ENCODE measurements around the gene ABCD1.

The ABCD1 gene

DNA sequence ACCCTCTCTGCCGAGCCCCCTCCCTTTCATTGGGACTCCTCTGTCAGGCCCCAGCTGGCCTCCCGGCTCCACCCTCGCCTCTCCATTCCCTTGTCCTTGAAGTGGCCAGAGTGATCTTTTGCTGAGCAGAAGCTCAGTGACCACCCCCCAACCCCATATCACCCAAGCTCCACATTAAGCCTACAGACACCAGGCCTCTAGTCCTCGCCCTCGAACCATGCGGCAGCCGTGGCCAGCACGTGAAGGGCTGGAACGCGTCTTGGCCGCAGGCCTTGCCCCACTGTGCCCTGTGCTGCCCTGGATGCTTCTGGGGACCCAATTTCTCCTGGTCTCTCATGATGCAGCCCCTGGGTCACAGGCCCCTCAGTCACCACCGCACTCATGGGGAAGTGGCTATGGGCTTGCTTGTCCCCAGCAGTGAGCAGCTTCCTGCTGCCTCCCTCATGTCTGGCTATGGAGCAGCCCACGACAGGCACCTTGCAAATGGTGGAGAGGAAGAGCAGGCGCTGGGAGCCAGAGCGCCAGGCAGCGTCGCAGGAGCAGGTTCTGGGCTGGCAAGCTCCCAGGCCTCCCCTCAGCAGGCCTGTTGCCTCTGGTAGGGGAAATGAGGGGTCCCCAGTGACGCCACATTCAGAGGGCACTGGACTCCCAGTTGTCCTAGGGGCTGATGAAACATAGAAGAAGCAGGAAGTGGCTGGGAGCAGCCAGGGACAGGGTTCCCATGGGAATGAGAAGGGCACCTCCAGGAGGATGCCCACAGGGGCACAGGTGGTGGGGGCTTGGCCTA lies 55.4 kb downstream of the ABCD1 start:
- no peak overlapping the region for H3K4me3 Mint-ChIP-seq
- peaks cover 27% of the 10 kb centered on the region for H3K36me3 Mint-ChIP-seq (ENCODE audit: low read depth)
- peaks cover 7% of the 10 kb centered on the region for H3K4me1 Mint-ChIP-seq (ENCODE audit: low read depth)
- no peaks in the 10 kb centered on the region for H3K9me3 Mint-ChIP-seq
- peaks cover 37% of the 10 kb centered on the region for H3K27me3 Mint-ChIP-seq
- intact Hi-C loops (cut with micrococcal nuclease): no loop called here
- H3K27ac Mint-ChIP-seq: peak overlapping the region; percentile 42

DNA sequence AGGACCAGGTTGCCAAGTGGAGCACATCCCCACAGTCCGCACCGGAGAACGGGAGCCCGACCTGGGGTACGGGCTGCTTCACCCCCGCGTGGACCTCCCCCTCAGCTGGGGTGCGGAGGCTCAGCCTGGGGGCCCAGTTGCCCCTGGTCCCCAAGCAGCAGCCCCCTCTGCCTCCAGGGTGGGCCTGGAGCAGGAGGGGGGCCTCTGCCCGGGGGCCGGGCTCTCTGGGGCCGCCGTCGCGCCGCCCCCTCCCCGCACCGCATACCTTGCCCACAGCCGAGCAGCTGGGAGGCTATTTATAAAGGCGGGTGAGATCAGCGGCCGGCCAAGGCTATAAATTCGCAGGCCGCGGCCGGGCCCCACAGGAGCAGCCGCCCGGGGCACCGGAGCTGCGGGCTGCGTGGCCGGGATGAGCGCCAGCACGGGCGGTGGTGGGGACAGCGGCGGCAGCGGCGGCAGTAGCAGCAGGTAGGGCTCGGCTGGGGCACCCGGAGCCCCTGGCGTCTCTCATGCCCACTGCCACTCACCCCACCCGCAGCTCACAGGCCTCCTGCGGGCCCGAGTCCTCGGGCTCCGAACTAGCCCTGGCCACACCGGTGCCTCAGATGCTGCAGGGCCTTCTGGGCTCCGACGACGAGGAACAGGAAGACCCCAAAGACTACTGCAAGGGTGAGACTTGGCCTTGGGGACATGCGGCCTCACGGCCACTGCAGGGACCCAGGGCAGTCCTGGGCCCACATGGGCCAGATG lies 56.2 kb downstream of the ABCD1 start, which contains the start of gene SRPK3:
Gene SRPK3, plus strand, starts transcription at position 364 of the 750 bp plus-strand sequence. Its CDS starts 46 bp downstream, at position 410.
- no peaks in the 10 kb centered on the region for H3K9me3 Mint-ChIP-seq
- no peak within 1 kb of the TSS for H3K4me3 Mint-ChIP-seq
- peaks cover 35% of the 10 kb centered on the region for H3K36me3 Mint-ChIP-seq (ENCODE audit: low read depth)
- H3K27me3 Mint-ChIP-seq: peaks cover 37% of the 10 kb centered on the region
- intact Hi-C loops (cut with micrococcal nuclease): no loop called here
- H3K4me1 Mint-ChIP-seq (ENCODE audit: low read depth): peaks cover 7% of the 10 kb centered on the region
- H3K27ac Mint-ChIP-seq: peak within 1 kb of the TSS; percentile 42

DNA sequence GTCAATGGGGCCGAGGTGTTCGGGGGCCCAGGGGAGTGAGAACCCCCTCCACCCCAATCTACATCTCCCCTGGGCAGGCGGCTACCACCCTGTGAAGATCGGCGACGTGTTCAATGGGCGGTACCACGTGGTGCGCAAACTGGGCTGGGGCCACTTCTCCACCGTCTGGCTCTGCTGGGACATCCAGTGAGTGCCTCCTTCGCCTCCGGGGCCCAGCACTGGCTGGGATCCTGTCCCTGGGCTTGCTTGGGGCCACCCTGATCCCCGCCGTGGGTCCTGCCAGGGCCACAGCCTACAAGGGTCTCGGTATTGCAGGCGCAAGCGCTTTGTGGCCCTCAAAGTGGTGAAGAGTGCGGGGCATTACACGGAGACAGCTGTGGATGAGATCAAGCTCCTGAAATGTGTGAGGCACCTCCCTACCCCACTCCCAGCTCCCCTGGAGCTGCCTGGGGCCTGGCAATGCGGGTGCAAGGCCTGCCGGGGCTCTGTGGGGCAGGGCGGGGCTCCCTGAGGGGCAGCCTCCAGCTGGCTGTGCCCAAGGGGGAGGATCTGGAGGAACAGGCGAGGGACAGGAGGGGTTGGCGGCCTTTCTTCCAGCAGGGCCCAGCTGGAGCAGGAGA lies 56.9 kb downstream of the ABCD1 start:
- Mint-ChIP-seq H3K4me1 (ENCODE audit: low read depth) (peaks cover 7% of the 10 kb centered on the region), H3K9me3 (no peaks in the 10 kb centered on the region), H3K27ac (no peak overlapping the region), H3K27me3 (peaks cover 37% of the 10 kb centered on the region), H3K36me3 (ENCODE audit: low read depth) (peaks cover 42% of the 10 kb centered on the region), H3K4me3 (no peak overlapping the region)
- intact Hi-C loops (cut with micrococcal nuclease): no loop called here

DNA sequence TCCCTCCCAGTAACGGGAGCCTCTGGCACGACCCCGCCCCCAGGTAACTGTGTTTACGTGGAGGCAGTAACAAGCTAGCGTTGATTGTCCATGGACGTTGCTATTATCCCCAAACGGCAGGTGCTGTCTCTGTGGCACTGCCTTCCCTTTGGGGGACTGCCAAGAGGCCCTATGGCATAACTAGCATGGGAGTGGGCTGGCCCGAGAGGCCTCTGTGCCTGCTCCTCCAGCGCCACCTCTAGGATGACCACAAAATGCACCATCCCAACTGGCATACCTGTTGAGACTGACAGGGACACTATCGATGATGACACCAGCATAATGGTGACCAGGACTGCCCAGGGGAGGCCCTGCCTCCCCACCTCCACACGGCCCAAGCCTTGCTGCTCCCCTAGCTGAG lies 57.7 kb downstream of the ABCD1 start:
- intact Hi-C loops (cut with micrococcal nuclease): no loop called here
- H3K9me3 Mint-ChIP-seq: no peaks in the 10 kb centered on the region
- no peak overlapping the region for H3K4me3 Mint-ChIP-seq
- peaks cover 37% of the 10 kb centered on the region for H3K27me3 Mint-ChIP-seq
- peaks cover 7% of the 10 kb centered on the region for H3K4me1 Mint-ChIP-seq (ENCODE audit: low read depth)
- no peak overlapping the region for H3K27ac Mint-ChIP-seq
- peaks cover 49% of the 10 kb centered on the region for H3K36me3 Mint-ChIP-seq (ENCODE audit: low read depth)

DNA sequence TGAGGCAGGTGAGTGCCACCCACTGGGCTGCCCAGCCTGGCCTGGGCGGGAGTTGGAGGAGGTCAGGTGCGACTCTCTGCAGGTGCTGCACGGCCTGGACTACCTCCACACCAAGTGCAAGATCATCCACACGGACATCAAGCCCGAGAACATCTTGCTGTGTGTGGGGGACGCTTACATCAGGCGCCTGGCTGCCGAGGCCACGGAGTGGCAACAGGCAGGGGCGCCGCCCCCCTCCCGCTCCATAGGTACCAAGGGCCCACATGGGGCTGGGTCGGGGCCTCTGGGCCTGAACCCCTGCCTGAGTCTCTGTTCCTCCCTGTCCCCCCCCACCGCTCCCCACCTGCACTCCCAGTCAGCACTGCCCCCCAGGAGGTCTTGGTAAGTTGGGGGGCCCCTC lies 58.2 kb downstream of the ABCD1 start:
- Mint-ChIP-seq H3K27me3 (peaks cover 37% of the 10 kb centered on the region), H3K4me3 (no peak overlapping the region), H3K9me3 (no peaks in the 10 kb centered on the region), H3K36me3 (ENCODE audit: low read depth) (peaks cover 54% of the 10 kb centered on the region), H3K4me1 (ENCODE audit: low read depth) (peaks cover 7% of the 10 kb centered on the region), H3K27ac (no peak overlapping the region)
- intact Hi-C loops (cut with micrococcal nuclease): no loop called here

DNA sequence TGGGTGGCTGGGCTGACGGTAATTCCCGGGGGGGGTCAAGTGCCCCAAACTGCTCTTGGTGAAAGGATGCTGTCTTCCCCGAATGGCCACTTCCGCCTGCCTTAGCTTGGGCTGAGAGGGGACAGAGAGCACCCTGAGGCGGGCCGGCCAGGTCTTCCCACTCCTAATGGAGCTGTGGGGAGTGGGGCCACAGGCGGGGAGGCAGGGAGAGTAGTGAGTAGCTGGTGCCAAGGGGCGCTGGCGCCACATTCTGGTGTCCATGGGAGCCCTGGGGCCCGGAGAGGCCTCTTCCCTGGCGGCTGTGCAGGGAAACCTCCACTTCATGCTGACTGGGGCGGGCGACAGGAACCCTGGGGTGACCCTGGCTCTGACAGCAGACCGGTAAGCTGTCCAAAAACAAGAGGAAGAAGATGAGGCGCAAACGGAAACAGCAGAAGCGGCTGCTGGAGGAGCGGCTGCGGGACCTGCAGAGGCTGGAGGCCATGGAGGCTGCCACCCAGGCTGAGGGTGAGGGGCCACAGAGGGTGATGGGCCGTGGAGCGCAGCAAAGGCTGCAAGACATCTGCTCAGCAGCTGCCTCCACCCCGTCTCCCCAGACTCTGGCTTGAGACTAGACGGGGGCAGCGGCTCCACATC lies 58.8 kb downstream of the ABCD1 start:
- intact Hi-C loops (cut with micrococcal nuclease): no loop called here
- peaks cover 32% of the 10 kb centered on the region for H3K27me3 Mint-ChIP-seq
- no peak overlapping the region for H3K27ac Mint-ChIP-seq
- H3K4me3 Mint-ChIP-seq: no peak overlapping the region
- H3K4me1 Mint-ChIP-seq (ENCODE audit: low read depth): peaks cover 7% of the 10 kb centered on the region
- no peaks in the 10 kb centered on the region for H3K9me3 Mint-ChIP-seq
- H3K36me3 Mint-ChIP-seq (ENCODE audit: low read depth): peaks cover 61% of the 10 kb centered on the region

DNA sequence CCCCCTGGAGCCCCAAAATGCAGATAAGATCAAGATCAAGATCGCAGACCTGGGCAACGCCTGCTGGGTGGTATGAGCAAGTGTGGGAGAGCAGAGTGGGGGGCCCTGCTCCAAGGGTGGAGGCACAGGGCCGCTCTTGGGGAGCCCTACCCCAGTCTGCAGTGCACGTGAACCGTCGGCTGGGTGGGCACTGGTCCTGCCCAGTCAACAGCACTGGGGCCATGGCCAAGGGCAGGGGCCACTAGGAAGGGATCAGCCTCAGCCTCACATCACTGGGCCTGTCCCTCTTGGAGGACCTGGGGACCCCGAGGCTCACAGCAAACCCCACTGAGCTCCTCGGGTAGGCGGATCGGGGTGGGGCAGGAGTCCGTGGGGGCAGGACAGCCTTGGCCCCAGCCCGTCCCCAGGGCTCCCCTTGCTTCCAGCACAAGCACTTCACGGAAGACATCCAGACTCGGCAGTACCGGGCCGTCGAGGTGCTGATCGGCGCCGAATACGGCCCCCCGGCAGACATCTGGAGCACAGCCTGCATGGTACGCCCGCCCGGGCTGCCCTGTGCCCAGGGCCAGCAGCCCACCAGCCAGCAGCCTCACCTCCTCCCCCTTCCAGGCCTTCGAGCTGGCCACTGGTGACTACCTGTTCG lies 59.8 kb downstream of the ABCD1 start:
- H3K4me3 Mint-ChIP-seq: no peak overlapping the region

DNA sequence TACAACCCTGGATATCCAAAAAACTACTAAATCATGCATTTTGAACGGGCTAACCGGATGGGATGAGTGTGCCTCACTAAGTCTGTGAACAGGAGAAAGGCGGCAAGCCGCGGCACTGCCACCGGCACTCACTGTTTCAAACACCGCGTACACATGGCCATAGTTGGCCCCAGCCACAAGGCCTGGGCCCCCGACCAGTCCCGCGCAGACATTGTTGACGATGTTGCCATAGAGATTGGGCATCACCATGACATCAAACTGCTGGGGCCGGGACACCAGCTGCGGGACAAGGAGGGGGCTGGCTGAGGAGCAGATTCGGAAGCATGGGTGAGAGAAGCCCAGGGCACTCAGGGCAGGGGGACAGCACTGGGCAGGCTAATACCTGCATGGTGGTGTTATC lies 62.0 kb downstream of the ABCD1 start:
- Mint-ChIP-seq H3K27ac (no peak overlapping the region), H3K4me1 (ENCODE audit: low read depth) (no peaks in the 10 kb centered on the region)

More for the DNA sequence above, 59.8 kb downstream of the ABCD1 start:
- Mint-ChIP-seq H3K36me3 (ENCODE audit: low read depth) (peaks cover 70% of the 10 kb centered on the region), H3K9me3 (no peaks in the 10 kb centered on the region), H3K27me3 (peaks cover 25% of the 10 kb centered on the region), H3K27ac (no peak overlapping the region), H3K4me1 (ENCODE audit: low read depth) (peaks cover 7% of the 10 kb centered on the region)
- intact Hi-C loops (cut with micrococcal nuclease): no loop called here

DNA sequence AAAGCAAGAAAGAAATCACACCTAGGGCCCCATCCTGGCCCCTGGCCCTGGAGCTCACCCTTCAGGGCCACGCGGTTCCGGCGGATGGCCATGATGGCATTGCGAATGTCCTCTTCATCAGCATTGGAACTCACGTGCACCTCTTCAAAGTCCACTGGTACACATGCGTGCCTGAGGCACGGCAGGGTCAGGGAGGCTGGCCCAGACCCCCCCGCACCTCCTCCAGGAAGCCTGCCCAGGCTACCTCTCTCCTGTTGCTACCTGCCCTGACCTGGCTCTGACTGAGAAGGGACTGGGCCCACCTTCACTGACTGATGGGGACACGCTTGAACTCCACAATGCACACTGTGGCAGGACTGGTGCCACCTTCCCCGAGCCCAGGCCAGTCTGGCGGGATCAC lies 65.0 kb downstream of the ABCD1 start:
- no peaks in the 10 kb centered on the region for H3K9me3 Mint-ChIP-seq
- no peaks in the 10 kb centered on the region for H3K27me3 Mint-ChIP-seq
- H3K4me3 Mint-ChIP-seq: no peak overlapping the region
- intact Hi-C loops (cut with micrococcal nuclease): no loop called here
- H3K27ac Mint-ChIP-seq: no peak overlapping the region
- peaks cover 8% of the 10 kb centered on the region for H3K4me1 Mint-ChIP-seq (ENCODE audit: low read depth)
- H3K36me3 Mint-ChIP-seq (ENCODE audit: low read depth): peaks cover 88% of the 10 kb centered on the region

More for the DNA sequence above, 62.0 kb downstream of the ABCD1 start:
- intact Hi-C loops (cut with micrococcal nuclease): no loop called here
- peaks cover 9% of the 10 kb centered on the region for H3K27me3 Mint-ChIP-seq
- H3K4me3 Mint-ChIP-seq: no peak overlapping the region
- peaks cover 92% of the 10 kb centered on the region for H3K36me3 Mint-ChIP-seq (ENCODE audit: low read depth)
- no peaks in the 10 kb centered on the region for H3K9me3 Mint-ChIP-seq

DNA sequence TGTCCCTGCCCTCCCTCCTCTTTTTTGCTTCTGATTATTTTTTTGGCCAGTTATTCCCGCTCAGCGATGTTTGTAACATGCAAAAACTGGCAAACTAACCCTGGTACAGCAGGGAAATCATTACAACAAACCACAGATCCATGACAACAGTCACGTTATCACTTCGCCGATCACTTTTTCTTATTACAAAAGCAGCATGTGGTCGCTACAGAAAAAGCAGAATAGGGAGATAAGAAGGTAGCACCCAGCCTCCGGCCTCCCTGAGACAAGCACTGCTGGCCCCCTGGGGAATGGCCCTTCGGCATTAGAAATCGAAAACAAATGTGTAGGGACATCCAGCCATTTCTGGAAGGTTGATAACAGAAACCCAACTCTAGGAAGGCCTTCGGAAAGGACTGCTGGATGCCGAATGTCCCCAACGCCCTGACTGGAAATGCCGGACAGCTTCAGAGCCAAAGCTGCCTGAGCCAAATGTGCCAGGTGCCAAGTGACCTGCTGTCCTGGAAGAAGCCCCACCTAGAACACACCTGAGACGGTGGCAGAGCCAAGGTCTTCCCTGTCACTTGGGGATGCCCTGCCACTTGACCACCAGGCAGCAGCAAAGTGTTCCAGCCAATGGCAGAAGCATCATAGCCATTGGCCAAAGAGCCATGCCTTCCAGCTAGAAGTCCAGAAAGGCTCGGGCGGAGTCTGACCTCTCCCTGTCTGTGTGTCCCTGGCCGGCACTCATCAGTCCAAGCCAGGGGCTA lies 66.6 kb downstream of the ABCD1 start:
- no peaks in the 10 kb centered on the region for H3K9me3 Mint-ChIP-seq
- H3K27me3 Mint-ChIP-seq: no peaks in the 10 kb centered on the region
- H3K36me3 Mint-ChIP-seq (ENCODE audit: low read depth): peaks cover 83% of the 10 kb centered on the region
- intact Hi-C loops (cut with micrococcal nuclease): no loop called here
- H3K4me3 Mint-ChIP-seq: no peak overlapping the region
- H3K27ac Mint-ChIP-seq: no peak overlapping the region
- H3K4me1 Mint-ChIP-seq (ENCODE audit: low read depth): peaks cover 24% of the 10 kb centered on the region

DNA sequence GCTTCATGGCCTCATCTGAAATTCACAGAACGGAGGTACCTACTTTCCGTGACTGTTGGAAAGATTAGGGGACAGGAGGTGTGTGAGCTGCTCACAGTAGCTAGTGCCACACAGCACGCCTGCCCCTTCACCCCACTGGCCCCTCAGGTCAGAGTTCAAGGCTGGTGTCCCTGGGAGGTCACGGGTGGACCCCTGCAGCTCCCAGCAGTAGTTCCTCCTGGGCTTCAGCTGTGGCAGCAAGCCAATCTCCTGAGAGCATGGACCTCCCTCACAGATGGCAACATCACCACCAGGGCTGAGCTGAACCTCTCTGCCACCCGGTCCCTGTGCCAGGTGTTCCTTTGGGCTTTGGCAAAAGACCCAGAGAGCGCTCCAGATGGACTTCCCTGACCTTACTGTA lies 67.7 kb downstream of the ABCD1 start:
- H3K27ac Mint-ChIP-seq: peak overlapping the region; percentile 89
- intact Hi-C loops (cut with micrococcal nuclease): no loop called here
- H3K9me3 Mint-ChIP-seq: no peaks in the 10 kb centered on the region
- H3K4me3 Mint-ChIP-seq: no peak overlapping the region
- H3K27me3 Mint-ChIP-seq: no peaks in the 10 kb centered on the region
- peaks cover 27% of the 10 kb centered on the region for H3K4me1 Mint-ChIP-seq (ENCODE audit: low read depth)
- H3K36me3 Mint-ChIP-seq (ENCODE audit: low read depth): peaks cover 83% of the 10 kb centered on the region

DNA sequence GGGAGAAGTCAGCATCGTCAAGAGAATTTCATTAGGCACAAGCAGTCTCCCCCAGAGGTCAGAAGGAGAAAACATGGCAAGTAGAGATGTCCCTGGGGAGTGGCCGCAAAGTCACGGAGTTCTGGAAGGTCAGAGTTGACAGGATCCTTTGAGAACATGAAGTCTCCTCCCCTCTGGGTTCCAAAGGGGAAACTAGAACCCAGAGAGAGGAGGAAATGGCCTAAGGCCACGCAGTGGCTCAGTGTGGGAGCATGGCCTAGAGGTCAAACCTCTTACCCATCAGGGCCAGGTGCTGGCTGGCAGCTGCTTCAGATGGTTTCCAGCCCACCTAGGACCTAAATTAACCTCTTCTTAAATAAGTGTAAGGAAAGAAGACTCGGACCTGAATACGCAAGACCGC lies 68.6 kb downstream of the ABCD1 start:
- Mint-ChIP-seq H3K4me1 (ENCODE audit: low read depth) (peaks cover 27% of the 10 kb centered on the region), H3K9me3 (no peaks in the 10 kb centered on the region), H3K27me3 (no peaks in the 10 kb centered on the region), H3K27ac (peak overlapping the region; percentile 89), H3K36me3 (ENCODE audit: low read depth) (peaks cover 83% of the 10 kb centered on the region), H3K4me3 (peak overlapping the region; percentile 93)
- intact Hi-C loops (cut with micrococcal nuclease): no loop called here

Data from dendritic cell treated with granulocyte-macrophage colony-stimulating factor and Interleukin-4, amounts not matched to agents 40 ng/mL and 50 ng/mL, for 4 days (primary cell).